Measurements from ENCODE around the gene RILPL2. TPM values are rescaled to one million over a fixed set of nuclear protein-coding genes. Genes with fewer than 3 reads are reported as not detected.
"Not testable (repeated sequence)": the region's sequence is repeated elsewhere in the genome, so short reads cannot be mapped to it uniquely, and the experiment has no call there.

RILPL2 gene
- total and polyA plus RNA-seq, 2 experiments from 2014 or later: 1.4 to 2.0 TPM

DNA sequence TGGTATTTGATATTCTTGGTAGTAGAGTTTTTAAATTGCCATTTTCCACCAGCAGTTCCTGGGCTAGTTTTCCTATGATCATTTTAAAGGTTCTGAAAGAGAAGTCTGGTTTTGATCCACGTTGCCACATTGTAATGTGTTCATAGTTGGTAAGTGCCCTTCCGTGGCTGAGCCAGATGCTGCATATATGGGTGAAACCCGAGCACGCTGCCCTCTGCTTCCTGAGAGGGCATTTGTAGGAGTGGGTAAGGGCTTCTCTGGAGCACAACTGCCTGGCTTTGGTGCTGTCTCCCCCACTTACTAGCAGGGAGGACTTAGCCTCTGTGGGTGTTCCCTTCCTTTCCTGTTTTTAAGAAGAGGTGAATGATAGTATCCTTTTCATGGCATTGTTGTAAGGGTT lies 28.6 kb upstream of the RILPL2 start (continued):
- TF ChIP-seq, protein P1, sequence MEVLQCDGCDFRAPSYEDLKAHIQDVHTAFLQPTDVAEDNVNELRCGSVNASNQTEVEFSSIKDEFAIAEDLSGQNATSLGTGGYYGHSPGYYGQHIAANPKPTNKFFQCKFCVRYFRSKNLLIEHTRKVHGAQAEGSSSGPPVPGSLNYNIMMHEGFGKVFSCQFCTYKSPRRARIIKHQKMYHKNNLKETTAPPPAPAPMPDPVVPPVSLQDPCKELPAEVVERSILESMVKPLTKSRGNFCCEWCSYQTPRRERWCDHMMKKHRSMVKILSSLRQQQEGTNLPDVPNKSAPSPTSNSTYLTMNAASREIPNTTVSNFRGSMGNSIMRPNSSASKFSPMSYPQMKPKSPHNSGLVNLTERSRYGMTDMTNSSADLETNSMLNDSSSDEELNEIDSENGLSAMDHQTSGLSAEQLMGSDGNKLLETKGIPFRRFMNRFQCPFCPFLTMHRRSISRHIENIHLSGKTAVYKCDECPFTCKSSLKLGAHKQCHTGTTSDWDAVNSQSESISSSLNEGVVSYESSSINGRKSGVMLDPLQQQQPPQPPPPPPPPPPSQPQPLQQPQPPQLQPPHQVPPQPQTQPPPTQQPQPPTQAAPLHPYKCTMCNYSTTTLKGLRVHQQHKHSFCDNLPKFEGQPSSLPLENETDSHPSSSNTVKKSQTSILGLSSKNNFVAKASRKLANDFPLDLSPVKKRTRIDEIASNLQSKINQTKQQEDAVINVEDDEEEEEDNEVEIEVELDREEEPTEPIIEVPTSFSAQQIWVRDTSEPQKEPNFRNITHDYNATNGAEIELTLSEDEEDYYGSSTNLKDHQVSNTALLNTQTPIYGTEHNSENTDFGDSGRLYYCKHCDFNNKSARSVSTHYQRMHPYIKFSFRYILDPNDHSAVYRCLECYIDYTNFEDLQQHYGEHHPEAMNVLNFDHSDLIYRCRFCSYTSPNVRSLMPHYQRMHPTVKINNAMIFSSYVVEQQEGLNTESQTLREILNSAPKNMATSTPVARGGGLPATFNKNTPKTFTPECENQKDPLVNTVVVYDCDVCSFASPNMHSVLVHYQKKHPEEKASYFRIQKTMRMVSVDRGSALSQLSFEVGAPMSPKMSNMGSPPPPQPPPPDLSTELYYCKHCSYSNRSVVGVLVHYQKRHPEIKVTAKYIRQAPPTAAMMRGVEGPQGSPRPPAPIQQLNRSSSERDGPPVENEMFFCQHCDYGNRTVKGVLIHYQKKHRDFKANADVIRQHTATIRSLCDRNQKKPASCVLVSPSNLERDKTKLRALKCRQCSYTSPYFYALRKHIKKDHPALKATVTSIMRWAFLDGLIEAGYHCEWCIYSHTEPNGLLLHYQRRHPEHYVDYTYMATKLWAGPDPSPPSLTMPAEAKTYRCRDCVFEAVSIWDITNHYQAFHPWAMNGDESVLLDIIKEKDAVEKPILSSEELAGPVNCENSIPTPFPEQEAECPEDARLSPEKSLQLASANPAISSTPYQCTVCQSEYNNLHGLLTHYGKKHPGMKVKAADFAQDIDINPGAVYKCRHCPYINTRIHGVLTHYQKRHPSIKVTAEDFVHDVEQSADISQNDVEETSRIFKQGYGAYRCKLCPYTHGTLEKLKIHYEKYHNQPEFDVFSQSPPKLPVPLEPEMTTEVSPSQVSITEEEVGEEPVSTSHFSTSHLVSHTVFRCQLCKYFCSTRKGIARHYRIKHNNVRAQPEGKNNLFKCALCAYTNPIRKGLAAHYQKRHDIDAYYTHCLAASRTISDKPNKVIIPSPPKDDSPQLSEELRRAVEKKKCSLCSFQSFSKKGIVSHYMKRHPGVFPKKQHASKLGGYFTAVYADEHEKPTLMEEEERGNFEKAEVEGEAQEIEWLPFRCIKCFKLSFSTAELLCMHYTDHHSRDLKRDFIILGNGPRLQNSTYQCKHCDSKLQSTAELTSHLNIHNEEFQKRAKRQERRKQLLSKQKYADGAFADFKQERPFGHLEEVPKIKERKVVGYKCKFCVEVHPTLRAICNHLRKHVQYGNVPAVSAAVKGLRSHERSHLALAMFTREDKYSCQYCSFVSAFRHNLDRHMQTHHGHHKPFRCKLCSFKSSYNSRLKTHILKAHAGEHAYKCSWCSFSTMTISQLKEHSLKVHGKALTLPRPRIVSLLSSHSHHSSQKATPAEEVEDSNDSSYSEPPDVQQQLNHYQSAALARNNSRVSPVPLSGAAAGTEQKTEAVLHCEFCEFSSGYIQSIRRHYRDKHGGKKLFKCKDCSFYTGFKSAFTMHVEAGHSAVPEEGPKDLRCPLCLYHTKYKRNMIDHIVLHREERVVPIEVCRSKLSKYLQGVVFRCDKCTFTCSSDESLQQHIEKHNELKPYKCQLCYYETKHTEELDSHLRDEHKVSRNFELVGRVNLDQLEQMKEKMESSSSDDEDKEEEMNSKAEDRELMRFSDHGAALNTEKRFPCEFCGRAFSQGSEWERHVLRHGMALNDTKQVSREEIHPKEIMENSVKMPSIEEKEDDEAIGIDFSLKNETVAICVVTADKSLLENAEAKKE (CRISPR knock-in tag; IDR thresholded peaks at IDR 0.05): no peak
- TF ChIP-seq, protein P2, sequence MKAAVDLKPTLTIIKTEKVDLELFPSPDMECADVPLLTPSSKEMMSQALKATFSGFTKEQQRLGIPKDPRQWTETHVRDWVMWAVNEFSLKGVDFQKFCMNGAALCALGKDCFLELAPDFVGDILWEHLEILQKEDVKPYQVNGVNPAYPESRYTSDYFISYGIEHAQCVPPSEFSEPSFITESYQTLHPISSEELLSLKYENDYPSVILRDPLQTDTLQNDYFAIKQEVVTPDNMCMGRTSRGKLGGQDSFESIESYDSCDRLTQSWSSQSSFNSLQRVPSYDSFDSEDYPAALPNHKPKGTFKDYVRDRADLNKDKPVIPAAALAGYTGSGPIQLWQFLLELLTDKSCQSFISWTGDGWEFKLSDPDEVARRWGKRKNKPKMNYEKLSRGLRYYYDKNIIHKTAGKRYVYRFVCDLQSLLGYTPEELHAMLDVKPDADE (IDR thresholded peaks at IDR 0.05): no peak
- TF ChIP-seq NANOG (IDR thresholded peaks at IDR 0.05; ENCODE audit: borderline replicate concordance) (no peak), EZH2 (IDR thresholded peaks at IDR 0.05; ENCODE audit: low read depth, unreplicated experiment) (no peak)

DNA sequence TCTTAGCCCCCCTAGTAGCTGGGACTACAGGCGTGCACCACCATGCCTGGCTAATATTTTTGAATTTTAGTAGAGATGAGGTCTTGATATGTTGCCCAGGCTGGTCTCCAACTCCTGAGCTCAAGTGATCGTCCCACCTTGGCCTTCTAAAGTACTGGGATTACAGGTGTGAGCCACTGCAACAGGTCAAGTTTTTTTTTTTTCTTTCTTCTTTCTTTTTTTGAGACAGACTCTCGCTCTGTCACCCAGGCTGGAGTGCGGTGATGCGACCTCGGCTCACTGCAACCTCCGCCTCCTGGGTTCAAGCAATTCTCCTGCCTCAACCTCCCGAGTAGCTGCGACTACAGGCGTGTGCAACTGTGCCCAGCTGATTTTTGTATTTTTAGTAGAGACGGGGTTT lies 26.7 kb upstream of the RILPL2 start:
- H3K9me2 ChIP-seq (ENCODE audit: insufficient read depth); H3K4me3 Mint-ChIP-seq; H3K36me3 ChIP-seq (ENCODE audit: insufficient read depth); H3K4me3 ChIP-seq; H3K4me1 ChIP-seq (ENCODE audit: insufficient read depth); H3K27me3 Mint-ChIP-seq (ENCODE audit: insufficient read depth, low read depth, poor library complexity); H3K27me3 ChIP-seq (ENCODE audit: insufficient read depth); H3K27ac ChIP-seq (ENCODE audit: low read depth); H3K9me3 Mint-ChIP-seq; H2AFZ ChIP-seq; ATAC-seq; H3K4me1 Mint-ChIP-seq; H4K20me1 ChIP-seq (replicated peaks; ENCODE audit: insufficient read depth); DNase-seq (ENCODE audit: low spot score); H3K4me2 ChIP-seq; H3K27ac Mint-ChIP-seq; H3F3A ChIP-seq (replicated peaks; ENCODE audit: low read depth): not testable (repeated sequence)
- H3K36me3 Mint-ChIP-seq (ENCODE audit: low read depth): peaks cover 13% of the 10 kb centered on the region
- H3K79me2 ChIP-seq (replicated peaks; ENCODE audit: insufficient read depth): peaks cover 19% of the 10 kb centered on the region; the same call in 1 of the 2 replicates

Data from GM23338 (cell line).